ENCODE data around the gene ARL6IP1.
A peak's percentile ranks its signal among the peaks of the same experiment; 100 is the strongest.
"Not testable (repeated sequence)": the region's sequence is repeated elsewhere in the genome, so short reads cannot be mapped to it uniquely, and the experiment has no call there.

The ARL6IP1 gene

GRCh38 chr16:18799500-18799899 lies 1.8 kb downstream of the ARL6IP1 start:
- DNase-seq (ENCODE audit: low read depth): no peak

GRCh38 chr16:18797746-18798145 lies 3.6 kb downstream of the ARL6IP1 start:
- DNase-seq (ENCODE audit: low read depth): no peak

DNA sequence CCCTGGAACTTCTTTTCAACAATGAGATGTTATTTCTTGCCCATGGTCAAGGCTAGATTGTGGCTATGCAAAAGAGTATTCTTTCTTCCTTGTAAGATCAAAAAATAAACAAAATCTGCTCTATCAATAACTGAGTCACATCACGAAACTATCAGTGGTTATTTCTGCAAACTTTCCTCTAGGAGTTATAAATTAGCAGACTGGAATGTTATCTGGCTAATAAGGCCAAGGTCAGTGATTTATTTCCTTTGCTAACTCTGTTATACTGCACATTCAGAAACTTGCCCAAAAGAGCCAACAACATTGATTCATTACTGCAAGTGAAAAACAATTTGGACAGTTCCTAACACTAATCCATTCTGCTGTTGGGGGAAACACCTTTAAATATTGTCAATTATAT lies 5.0 kb downstream of the ARL6IP1 start:
- DNase-seq (ENCODE audit: low read depth): no peak

DNA sequence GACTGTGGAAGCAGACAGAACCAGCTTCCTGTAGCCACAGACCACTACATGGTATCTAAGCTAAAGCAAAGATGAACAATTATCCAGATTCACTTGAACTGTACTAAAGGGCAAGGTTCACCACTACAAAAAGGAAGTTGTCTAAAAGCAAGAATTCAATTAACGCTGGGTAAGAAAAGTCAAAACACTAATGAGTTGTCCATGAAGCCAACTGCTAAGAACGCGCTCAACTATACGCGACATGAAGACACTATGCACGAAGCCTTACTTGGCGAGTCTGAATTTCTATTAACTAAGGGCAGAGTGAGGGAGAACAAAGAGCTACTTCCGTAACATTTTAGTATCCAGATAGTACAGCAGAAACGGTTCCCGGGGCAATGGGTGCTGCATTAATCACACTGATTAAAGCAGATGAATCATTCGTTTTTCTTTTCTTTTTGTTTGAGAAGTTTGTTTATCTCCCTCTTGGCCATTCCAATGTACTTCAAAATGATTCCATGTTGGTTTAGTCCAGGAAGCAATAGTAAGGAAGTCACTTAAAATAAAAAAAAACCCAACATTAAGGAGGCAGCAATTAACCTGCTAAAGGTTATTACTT lies 8.4 kb downstream of the ARL6IP1 start:
- DNase-seq (ENCODE audit: low read depth): no peak

DNA sequence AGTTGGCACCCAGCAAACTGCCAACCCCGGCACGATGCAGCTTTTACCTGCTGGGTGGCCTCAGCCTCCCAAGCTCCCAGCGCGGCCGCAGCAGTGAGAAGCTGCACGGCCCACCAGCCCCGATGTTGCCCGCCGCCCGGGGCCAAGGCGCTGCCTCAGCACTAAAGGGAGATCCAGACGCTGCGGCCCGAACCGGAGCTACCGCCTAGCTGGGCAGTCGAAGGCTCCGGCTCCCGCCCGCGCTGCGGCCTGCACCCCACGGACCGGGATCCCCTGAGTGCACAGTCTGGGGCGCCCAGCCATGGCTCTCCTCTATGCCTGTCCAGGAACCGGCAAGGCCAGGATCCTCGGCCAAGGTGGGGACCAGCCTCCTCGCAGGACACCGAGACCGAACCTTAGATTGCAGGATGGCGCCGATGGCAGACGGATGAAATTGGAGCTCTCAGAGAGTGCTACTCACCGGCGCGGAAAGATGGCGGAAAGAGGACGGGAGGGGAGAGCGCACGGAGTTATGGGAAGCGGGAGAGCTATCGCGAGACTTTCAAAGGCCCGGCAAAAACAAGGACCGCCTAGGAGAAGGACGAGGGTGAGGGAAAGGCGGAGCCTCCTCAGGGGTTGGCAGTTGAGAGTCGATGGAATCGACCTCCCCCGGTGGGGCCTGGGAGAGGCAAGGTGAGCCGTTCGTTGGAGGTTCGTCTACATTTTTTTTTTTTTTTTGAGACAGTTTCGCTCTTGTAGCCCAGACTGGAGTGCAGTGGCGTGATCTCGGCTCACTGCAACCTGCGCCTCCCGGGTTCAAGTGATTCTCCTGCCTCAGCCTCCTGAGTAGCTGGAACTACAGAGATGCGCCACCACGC lies 11.3 kb downstream of the ARL6IP1 start, which contains the start of gene RPS15A:
RPS15A (minus strand) TSS at position 485 of the 857 bp plus-strand sequence. CDS start 1,221 bp downstream, outside the sequence.
- DNase-seq (ENCODE audit: low read depth): peak; percentile 89

DNA sequence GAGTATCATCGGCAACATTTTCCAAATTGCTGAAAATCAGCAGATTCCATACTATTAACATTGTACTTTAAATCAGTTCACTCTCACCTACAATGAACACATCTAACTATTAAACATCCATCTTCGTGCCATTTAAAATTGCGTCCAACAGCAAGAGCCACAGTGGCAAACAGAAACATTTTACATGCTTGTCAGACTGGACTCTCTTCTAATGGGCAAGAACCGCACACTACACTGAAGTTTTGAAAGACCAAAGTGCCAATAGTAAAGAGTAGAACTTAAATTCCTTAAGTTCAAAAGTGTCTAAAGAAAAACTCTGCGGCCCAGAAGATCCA lies 11.9 kb downstream of the ARL6IP1 start:
- no peak for DNase-seq (ENCODE audit: low read depth)

- DNase-seq (ENCODE audit: low read depth): no peak
These were observed 12.4 kb downstream of the ARL6IP1 start for GRCh38 chr16:18788828-18789514.

- DNase-seq (ENCODE audit: low read depth): no peak
These were observed 16.3 kb downstream of the ARL6IP1 start for GRCh38 chr16:18784917-18785623.

DNA sequence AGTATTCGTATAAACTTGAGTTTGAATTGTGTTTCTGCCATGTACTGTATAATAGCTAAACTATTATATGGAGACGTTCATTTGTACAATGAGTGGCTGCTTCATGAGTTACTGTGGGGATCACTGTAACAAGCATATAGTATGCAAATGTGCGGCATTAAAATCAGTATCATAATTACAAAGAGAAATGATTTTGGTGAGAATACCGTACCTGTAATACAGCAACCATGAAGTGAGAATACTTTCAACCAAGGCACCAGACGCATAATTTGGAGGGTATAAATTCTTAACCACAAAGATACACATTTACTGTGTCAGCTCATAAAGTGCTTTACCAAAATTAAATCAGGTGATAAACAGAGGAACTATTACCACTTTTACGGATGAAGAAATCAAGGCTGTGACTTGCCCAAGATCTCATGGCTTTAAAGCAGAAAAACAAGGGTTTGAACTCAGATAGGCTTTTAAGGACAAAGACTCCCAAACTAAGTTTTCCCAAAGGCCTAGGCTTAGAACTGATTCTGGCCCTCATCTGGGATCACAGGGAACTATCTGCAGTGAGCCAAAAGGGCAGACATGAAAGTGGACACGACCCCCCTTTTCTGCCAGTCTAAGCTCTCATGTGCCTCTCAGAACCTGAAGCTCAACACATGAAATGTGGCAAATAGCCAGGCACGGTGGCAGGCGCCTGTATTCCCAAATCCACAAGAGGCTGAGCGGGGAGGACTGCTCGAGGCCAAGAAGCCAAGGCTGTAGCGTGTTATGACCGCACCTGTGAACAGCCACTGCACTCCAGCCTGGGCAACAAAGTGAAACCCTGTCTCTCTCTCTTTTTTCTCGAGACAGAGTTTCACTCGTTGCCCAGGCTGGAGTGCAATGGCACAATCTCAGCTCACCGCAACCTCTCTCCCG lies 17.7 kb downstream of the ARL6IP1 start:
- DNase-seq (ENCODE audit: low read depth): no peak

DNA sequence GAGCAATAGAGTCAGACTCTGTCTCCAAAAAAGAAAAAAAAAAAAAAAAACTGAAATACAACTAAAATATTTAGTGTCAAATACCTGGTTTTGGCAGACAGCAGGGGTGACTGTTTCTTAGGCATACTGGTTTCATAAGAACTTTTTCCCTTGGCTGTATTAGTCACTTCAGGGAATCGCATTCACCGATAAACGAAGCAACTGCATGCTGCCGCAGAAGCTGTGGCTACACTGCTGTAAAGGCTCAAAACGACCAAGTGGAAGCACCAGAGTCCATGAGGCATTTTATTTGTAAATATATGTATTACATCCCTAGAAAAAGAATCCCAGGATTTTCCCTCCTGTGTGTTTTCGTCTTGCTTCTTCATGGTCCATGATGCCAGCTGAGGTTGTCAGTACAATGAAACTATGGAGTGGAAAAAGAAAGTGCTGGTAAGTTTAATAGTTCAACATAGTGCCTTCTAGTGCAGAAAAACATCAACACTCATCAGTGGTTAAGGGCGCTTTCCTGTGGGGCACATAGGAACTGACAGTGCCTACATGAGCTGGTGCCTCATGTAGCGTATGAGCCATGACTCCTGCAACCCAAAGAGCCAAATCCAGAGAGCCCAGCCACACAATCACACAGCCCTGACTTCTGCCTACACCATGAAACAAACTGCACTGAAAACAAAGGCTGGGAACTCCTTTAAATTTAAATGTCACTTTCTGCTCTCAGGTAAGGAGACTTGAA lies 18.5 kb downstream of the ARL6IP1 start:
- no peak for DNase-seq (ENCODE audit: low read depth)

DNA sequence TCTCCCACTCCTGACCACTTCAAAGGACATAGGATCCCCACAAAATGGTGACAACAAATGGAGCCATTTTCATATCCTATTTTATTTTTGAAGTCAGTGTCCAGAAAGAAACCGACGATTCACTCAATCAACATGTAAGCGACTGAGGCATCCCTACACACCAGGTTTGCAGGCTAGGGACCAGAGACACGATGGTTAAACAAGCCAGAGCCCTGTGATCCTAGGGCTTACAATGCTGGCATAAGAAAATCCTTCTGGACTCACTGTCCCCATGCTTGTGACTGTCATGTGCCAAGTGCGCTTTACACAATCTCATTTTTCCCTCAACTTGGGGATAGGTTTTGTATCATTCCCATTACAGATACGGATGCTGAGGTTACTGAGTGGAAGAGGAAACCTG lies 20.1 kb downstream of the ARL6IP1 start:
- DNase-seq (ENCODE audit: low read depth): not testable (repeated sequence)

- not testable (repeated sequence) for DNase-seq (ENCODE audit: low read depth)
These were observed 20.8 kb downstream of the ARL6IP1 start for GRCh38 chr16:18780460-18781026.

DNA sequence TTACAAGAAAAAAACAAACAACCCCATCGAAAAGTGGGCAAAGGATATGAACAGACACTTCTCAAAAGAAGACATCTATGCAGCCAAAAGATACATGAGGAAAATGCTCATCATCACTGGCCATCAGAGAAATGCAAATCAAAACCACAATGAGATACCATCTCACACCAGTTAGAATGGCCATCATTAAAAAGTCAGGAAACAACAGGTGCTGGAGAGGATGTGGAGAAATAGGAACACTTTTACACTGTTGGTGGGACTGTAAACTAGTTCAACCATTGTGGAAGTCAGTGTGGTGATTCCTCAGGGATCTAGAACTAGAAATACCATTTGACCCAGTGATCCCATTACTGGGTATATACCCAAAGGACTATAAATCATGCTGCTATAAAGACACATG lies 23.7 kb downstream of the ARL6IP1 start:
- not testable (repeated sequence) for DNase-seq (ENCODE audit: low read depth)

- not testable (repeated sequence) for DNase-seq (ENCODE audit: low read depth)
These were observed 25.0 kb downstream of the ARL6IP1 start for GRCh38 chr16:18776334-18776733.

GRCh38 chr16:18774651-18775050 lies 26.7 kb downstream of the ARL6IP1 start:
- DNase-seq (ENCODE audit: low read depth): not testable (repeated sequence)

GRCh38 chr16:18772171-18772570 lies 29.2 kb downstream of the ARL6IP1 start:
- not testable (repeated sequence) for DNase-seq (ENCODE audit: low read depth)

DNA sequence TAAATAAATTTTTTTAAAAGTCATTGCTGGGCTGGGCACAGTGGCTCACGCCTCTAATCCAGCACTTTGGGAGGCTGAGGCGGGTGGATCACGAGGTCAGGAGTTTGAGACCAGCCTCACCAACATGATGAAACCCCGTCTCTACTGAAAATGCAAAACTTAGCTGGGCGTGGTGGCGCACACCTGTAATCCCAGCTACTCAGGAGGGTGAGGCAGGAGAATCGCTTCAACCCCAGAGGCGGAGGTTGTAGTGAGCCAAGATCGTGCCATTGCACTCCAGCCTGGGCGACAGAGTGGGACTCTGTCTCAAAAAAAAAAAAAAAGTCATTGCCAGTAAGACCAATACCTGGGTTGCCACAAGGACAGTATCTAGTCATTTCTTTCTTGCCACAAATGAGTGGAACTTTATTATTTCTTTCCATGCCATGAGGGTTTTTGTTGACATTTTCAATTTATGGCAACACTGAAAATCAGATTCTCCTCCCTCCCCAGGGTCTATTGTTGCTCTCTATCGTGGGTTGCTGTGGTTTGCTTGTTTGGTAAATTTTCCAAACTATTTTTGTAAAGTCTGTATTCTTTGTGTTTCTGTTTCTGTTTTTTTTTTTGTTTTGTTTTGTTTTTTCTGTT lies 30.9 kb downstream of the ARL6IP1 start:
- not testable (repeated sequence) for DNase-seq (ENCODE audit: low read depth)

DNA sequence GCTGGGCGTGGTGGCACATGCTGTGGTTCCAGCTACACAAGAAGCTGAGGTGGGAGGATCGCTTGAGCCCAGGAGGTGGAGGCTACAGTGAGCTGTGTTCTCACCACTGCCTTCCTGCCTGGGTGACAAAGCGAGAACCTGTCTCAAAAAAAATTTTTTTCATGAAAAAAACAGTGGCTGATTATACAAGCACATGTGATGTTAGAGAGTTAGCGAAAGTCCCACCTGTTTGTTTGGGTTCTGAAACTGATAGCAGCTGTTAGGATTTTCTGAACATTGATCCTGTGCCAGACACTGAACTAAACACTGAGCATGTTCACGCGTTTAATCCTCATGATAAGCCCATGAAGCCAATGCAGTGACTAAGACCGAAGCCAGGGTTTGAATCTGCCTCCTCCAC lies 34.1 kb downstream of the ARL6IP1 start:
- DNase-seq (ENCODE audit: low read depth): not testable (repeated sequence)

- DNase-seq (ENCODE audit: low read depth): not testable (repeated sequence)
These were observed 38.6 kb downstream of the ARL6IP1 start for GRCh38 chr16:18762713-18763112.

All from activated T-cell treated with anti-CD3 and anti-CD28 coated beads for 24 hours (primary cell).